UCSD-AML1 (cell line): Measurements from ENCODE around the gene DDIT3.

ENCODE experiments used
- DNase-seq: peaks from one replicate; lab custom pipeline; 2025; ENCODE audit not compliant: unreplicated experiment; lab: John Stamatoyannopoulos, UW

DDIT3 gene

GRCh38 chr12:57470286-57470969, 49.9 kb downstream of the DDIT3 start:
- DNase-seq = no peak

- no peak for DNase-seq
These were observed 50.8 kb downstream of the DDIT3 start for GRCh38 chr12:57469296-57470164.

GRCh38 chr12:57467915-57468314, 52.4 kb downstream of the DDIT3 start:
- DNase-seq = no peak

- no peak for DNase-seq
These were observed 53.0 kb downstream of the DDIT3 start for GRCh38 chr12:57467212-57467874.
